ENCODE results near the gene FAM199X. TPM values are rescaled to one million over a fixed set of nuclear protein-coding genes. Genes with fewer than 3 reads are reported as not detected.

FAM199X gene
- total and polyA plus RNA-seq, 2 donors: 10.9 to 34.7 TPM

DNA sequence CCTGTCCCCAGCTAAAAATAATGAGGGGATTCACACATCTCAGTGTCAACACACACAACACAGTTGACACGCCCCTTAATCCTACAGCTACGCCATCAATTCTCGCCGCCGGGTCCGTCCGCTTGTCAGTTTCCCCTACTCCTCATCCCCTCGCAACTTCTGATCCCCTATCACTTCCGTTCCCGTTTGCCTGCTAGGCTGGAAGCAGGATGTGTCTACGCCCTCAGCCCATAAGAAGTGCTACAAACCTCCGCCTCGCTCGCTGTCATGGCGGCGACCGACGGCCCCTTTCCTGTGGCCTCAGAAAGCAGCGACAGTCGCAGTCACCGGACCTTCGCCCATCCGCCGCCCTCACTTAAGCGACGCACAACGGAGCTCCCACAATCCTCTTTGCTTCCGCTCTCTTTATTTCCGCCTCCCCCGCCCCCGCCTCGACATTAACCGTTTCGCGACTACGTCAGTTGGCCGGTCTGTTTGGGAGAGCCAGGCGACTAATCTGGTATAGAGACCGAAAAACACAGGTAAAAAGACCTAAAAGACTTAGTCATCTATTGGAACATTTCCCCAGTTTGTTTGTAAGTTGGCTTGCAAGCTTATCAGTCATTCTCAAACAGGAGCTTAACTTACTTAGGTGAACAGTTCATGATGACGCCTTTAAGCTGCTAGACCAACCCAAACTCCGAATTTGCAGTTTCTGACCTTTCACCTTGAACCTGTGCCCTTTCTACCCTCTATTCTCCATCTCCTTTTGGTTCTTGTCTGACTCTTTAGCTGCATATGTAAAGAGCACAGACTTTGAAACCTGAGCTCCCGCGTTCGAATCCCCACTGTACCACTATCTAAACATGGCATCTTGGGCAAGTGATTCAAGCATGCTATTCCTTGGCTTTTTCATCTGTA lies 9.4 kb upstream of the FAM199X start, which contains the start of gene SLC25A53:
SLC25A53 (minus strand) TSS at position 380 of the 900 bp plus-strand sequence. CDS start 51,752 bp downstream, outside the sequence.
- DNase-seq (ENCODE audit: extremely low spot score): peak; percentile 66
- peak within 1 kb of the TSS; percentile 56 for H3K4me3 ChIP-seq (ENCODE audit: low read depth, low read length)
- H3K36me3 ChIP-seq (ENCODE audit: insufficient read depth): no peaks in the 10 kb centered on the region
- peak within 1 kb of the TSS; percentile 96 for H3K27ac ChIP-seq (ENCODE audit: low read depth)
- under 1% methylated on average over 44 of the region's 44 CpGs for WGBS
- no peaks in the 10 kb centered on the region for H3K4me1 ChIP-seq (ENCODE audit: insufficient read depth)

DNA sequence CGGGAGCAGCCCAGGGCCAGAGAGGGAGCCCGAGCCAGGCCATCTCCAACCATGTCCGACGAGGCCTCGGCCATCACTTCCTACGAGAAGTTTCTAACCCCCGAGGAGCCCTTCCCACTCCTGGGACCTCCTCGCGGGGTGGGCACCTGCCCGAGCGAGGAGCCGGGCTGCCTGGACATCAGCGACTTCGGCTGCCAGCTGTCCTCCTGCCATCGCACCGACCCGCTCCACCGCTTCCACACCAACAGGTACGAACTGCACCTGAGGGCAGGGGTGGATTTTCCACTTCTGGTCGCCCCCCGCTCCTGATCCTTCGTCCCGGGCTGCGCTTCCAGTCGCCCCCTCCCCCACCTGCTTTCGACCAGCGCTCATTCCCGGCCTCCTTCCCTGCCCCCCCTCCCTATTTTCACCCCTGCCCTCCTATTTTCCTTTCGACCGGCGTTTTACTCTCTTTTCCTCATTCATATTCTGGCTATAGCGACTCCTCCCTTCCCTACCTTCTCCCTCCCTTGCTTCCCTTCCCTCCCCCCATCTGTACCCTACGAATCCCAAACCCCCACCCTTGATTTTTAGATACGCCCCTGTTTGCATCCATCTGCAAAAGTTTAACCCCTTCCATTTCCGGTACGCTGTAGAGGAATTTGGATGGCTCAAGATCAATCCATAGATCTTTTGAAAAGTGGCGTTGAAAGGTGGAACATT lies 633 bp downstream of the FAM199X start:
- peak overlapping the region; percentile 71 for H3K27ac ChIP-seq (ENCODE audit: low read depth)
- no peaks in the 10 kb centered on the region for H3K4me1 ChIP-seq (ENCODE audit: insufficient read depth)
- H3K36me3 ChIP-seq (ENCODE audit: insufficient read depth): no peaks in the 10 kb centered on the region
- H3K4me3 ChIP-seq (ENCODE audit: low read depth, low read length): peak overlapping the region; percentile 88
- under 1% methylated on average over 37 of the region's 37 CpGs for WGBS
- DNase-seq (ENCODE audit: extremely low spot score): no peak

DNA sequence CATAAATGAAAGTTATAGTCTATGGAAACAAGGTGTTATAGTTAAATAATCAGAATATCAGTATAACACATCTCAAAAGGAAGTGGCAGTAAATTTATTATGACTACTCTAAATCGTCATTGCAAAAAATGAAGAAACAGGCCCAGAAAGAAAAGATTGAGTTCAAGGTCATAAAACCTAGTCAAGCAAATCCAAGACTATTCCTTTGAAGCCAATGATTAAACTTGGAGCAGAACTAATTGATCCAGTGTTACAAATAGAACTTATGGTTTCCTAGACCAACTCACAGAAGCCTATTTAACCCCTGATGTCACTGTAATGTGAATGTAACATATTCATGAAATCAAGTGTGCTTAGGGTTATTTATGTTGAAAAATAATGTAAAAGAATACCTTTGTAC lies 1.9 kb downstream of the FAM199X start:
- Histone ChIP-seq H3K36me3 (ENCODE audit: insufficient read depth) (no peaks in the 10 kb centered on the region), H3K4me3 (ENCODE audit: low read depth, low read length) (no peak overlapping the region), H3K4me1 (ENCODE audit: insufficient read depth) (no peaks in the 10 kb centered on the region), H3K27ac (ENCODE audit: low read depth) (no peak overlapping the region)
- WGBS: 26% methylated on average over 1 of the region's 1 CpG
- DNase-seq (ENCODE audit: extremely low spot score): no peak

DNA sequence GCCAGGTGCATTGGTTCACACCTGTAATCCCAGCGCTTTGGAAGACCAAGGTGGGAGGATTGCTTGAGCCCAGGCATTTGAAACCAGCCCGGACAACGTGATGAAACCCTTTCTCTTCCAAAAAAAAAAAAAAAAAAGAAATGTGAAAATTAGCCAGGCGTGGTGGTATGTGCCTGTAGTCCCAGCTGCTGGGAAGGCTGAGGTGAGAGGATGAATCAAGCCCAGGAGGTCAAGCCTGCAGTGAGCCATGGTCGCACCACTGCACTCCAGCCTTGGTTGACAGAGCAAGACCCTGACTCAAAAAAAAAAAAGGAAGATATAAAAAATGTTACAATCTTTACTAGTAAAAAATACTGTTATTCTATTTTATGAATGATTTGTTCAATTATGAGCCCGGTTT lies 5.9 kb downstream of the FAM199X start:
- Histone ChIP-seq H3K36me3 (ENCODE audit: insufficient read depth) (no peaks in the 10 kb centered on the region), H3K4me1 (ENCODE audit: insufficient read depth) (no peaks in the 10 kb centered on the region), H3K27ac (ENCODE audit: low read depth) (no peak overlapping the region), H3K4me3 (ENCODE audit: low read depth, low read length) (no peak overlapping the region)
- DNase-seq (ENCODE audit: extremely low spot score): no peak
- WGBS: 84% methylated on average over 6 of the region's 6 CpGs

DNA sequence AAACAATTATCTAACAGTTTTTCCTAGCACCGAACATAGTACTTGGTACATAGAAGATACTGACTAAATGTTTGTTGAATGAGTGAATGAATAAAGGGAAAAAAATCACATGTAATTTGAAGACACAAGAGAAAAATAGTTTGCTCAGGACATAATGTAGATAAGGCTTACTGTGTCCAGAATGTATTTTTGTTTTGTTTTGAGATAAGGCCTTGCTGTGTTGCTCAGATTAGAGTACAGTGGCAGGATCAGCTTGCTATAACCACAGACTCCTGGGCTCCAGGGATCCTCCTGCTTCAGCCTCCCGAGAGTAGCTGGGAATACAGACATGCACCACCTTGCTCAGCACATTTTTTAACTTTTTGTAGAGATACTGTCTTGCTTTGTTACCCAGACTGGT lies 6.5 kb downstream of the FAM199X start:
- 94% methylated on average over 2 of the region's 2 CpGs for WGBS
- no peaks in the 10 kb centered on the region for H3K36me3 ChIP-seq (ENCODE audit: insufficient read depth)
- no peak overlapping the region for H3K27ac ChIP-seq (ENCODE audit: low read depth)
- no peak overlapping the region for H3K4me3 ChIP-seq (ENCODE audit: low read depth, low read length)
- H3K4me1 ChIP-seq (ENCODE audit: insufficient read depth): no peaks in the 10 kb centered on the region
- DNase-seq (ENCODE audit: extremely low spot score): no peak

DNA sequence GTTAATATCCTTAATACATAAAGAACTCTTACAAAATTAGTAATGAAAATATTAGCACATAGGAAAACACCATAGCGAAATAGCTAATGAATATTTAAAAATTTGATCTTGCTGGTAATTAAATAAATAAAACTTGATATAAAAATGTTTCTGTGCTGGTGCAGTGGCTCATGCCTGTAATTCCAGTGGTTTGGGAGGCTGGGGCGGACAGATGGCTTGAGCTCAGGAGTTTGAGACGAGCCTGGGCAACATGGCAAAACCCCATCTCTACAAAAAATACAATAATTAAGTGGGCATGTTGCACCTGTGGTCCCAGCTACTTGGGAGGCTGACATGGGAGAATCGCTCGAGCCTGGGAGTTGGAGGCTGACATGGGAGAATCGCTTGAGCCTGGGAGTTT lies 7.6 kb downstream of the FAM199X start:
- no peak overlapping the region for H3K4me3 ChIP-seq (ENCODE audit: low read depth, low read length)
- no peaks in the 10 kb centered on the region for H3K36me3 ChIP-seq (ENCODE audit: insufficient read depth)
- H3K4me1 ChIP-seq (ENCODE audit: insufficient read depth): no peaks in the 10 kb centered on the region
- no peak for DNase-seq (ENCODE audit: extremely low spot score)
- H3K27ac ChIP-seq (ENCODE audit: low read depth): no peak overlapping the region
- 97% methylated on average over 6 of the region's 6 CpGs for WGBS

DNA sequence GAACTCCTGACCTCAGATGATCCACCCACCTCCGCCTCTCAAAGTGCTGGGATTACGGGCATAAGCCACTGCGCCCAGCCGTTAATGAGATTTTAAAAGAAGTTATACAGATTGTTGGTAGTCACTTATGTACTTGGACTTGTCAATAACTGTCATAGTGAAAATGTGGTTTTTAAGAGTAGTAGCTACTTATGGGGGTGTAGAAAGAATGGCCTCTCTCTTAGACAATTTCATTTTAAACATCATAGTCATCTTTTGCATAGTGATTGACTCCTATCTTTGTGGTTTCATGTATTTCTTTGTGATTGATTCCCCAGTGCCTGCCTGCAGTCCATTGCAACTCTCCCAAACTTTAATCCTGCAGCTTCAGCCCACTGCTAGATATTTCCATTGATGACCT lies 17.4 kb downstream of the FAM199X start:
- 97% methylated on average over 4 of the region's 4 CpGs for WGBS
- H3K27ac ChIP-seq (ENCODE audit: low read depth): no peak overlapping the region
- H3K4me1 ChIP-seq (ENCODE audit: insufficient read depth): no peaks in the 10 kb centered on the region
- H3K4me3 ChIP-seq (ENCODE audit: low read depth, low read length): no peak overlapping the region
- no peaks in the 10 kb centered on the region for H3K36me3 ChIP-seq (ENCODE audit: insufficient read depth)
- DNase-seq (ENCODE audit: extremely low spot score): no peak

DNA sequence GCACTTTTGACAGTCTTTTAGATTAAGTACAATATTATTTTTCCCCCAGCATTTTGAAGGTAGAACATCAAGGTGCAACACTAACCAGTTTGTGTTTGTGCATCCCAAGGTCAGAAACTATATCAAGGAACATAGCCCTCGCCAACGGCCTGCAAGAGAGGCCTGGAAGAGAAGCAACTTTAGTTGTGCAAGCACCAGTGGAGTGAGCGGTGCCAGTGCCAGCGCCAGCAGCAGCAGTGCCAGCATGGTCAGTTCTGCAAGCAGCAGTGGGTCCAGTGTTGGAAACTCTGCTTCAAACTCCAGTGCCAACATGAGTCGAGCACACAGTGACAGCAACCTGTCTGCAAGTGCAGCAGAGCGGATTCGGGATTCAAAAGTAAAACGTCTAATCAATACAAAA lies 21.7 kb downstream of the FAM199X start:
- no peaks in the 10 kb centered on the region for H3K4me1 ChIP-seq (ENCODE audit: insufficient read depth)
- no peak for DNase-seq (ENCODE audit: extremely low spot score)
- no peaks in the 10 kb centered on the region for H3K36me3 ChIP-seq (ENCODE audit: insufficient read depth)
- WGBS: 95% methylated on average over 8 of the region's 8 CpGs
- no peak overlapping the region for H3K27ac ChIP-seq (ENCODE audit: low read depth)
- H3K4me3 ChIP-seq (ENCODE audit: low read depth, low read length): no peak overlapping the region

DNA sequence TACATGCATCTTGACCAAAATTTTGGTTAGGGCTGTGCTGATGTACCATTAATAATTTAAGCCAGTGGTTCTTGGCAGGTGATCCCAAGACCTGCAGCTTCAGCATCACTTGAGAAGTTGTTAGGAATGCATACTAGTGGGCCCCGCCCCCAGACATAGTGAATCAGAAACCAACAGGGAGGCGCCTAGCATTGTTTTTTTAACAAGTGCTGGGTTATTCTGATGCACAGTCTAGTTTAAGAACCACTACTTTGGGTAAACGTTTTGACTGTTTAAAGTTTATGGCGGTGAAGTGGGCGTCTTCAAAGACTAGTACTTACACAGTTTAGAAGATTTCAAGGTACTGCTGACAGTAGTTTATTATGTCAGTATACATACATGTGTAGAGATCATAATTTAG lies 23.6 kb downstream of the FAM199X start:
- WGBS: 85% methylated on average over 5 of the region's 5 CpGs
- no peak for DNase-seq (ENCODE audit: extremely low spot score)
- Histone ChIP-seq H3K4me3 (ENCODE audit: low read depth, low read length) (no peak overlapping the region), H3K27ac (ENCODE audit: low read depth) (no peak overlapping the region), H3K4me1 (ENCODE audit: insufficient read depth) (no peaks in the 10 kb centered on the region), H3K36me3 (ENCODE audit: insufficient read depth) (no peaks in the 10 kb centered on the region)

DNA sequence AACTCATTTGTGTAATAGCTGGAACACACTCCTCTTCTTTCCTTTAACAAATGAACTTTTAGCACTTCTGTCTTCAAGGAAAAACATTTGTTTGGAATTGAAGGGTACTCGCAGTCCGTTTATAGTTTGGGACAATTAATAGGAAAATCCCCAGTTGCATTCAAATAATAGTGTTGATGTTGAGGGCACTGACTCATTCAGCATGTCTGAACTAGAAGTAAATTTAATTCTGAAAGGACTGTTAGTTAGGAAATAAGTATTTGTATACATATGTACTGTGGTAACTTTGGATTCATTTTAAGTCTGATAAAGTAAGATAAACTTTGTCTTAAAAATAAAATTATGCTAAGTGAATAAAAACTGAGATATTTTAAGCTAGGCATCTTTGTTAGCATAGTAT lies 27.2 kb downstream of the FAM199X start:
- WGBS: 81% methylated on average over 2 of the region's 2 CpGs
- no peak for DNase-seq (ENCODE audit: extremely low spot score)
- H3K4me1 ChIP-seq (ENCODE audit: insufficient read depth): no peaks in the 10 kb centered on the region
- H3K36me3 ChIP-seq (ENCODE audit: insufficient read depth): peaks cover 4% of the 10 kb centered on the region
- no peak overlapping the region for H3K27ac ChIP-seq (ENCODE audit: low read depth)
- no peak overlapping the region for H3K4me3 ChIP-seq (ENCODE audit: low read depth, low read length)

DNA sequence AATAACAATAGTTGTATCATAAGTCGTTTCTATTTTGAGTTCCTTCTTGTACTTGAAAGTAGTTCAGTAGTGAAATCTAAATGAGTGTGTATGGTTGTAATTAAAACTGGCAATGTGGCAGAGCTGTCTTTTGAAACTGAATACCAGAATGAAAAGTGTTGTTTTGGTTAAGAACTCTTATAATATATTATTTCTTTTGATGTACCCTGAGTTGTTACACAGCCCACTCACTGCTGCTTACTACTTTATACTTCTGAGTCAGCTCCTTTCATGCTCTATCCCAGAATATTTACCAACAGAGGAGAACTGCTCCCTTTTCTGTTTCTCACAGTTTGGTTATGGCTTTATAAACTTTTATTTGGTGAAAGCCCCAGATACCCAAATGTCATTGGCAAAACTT lies 28.8 kb downstream of the FAM199X start:
- Histone ChIP-seq H3K4me1 (ENCODE audit: insufficient read depth) (no peaks in the 10 kb centered on the region), H3K36me3 (ENCODE audit: insufficient read depth) (peaks cover 4% of the 10 kb centered on the region), H3K4me3 (ENCODE audit: low read depth, low read length) (no peak overlapping the region), H3K27ac (ENCODE audit: low read depth) (no peak overlapping the region)
- DNase-seq (ENCODE audit: extremely low spot score): no peak
- WGBS: 45% methylated on average over 1 of the region's 1 CpG

DNA sequence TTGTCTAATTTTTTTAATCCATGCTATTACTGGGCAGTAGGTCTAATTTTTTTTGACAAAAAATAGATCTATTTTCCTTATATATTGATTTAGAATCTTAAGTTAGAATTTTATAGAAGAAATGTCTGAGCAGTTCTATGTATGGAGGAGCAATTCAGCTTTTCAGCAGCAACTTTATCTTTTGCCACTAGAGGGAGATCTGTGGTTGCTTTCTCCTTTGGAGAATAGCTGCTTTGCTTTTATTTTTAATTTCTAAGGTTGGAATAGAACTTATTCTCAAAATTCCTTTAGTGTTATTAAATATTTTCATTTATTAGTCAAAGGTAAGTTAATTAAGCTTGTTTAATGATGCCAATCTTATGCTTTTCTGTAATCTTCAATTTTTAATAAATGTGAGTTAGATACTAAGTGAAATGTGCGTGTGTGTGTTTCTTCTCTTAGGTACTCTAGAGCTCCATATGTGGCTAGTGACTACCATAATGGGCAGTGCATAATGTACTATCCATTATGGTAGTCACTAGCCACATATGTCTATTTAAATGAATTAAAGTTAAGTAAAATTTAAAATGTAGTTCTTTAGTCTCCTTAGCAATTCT lies 29.3 kb downstream of the FAM199X start:
- H3K4me3 ChIP-seq (ENCODE audit: low read depth, low read length): no peak overlapping the region
- no peak for DNase-seq (ENCODE audit: extremely low spot score)
- no peak overlapping the region for H3K27ac ChIP-seq (ENCODE audit: low read depth)
- WGBS: 98% methylated on average over 1 of the region's 1 CpG
- H3K4me1 ChIP-seq (ENCODE audit: insufficient read depth): no peaks in the 10 kb centered on the region
- H3K36me3 ChIP-seq (ENCODE audit: insufficient read depth): peaks cover 4% of the 10 kb centered on the region

DNA sequence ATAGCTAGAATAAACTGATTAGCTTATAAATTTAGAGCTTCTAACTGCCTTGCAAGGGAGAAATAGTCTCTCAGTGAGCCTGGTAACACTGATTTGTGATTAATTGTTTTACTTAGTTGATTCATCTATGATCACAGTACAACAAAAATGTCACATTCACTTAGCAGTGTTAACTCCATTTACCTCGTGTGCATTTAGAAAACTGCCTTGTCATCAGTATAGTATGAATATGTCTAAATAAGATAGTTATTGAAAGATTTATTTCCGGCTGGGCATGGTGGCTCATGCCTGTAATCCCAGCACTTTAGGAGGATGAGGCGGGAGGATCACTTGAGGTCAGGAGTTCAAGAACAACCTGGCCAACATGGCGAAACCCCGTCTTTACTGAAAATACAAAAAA lies 39.3 kb downstream of the FAM199X start:
- WGBS: 81% methylated on average over 5 of the region's 5 CpGs
- Histone ChIP-seq H3K27ac (ENCODE audit: low read depth) (no peak overlapping the region), H3K4me1 (ENCODE audit: insufficient read depth) (no peaks in the 10 kb centered on the region), H3K36me3 (ENCODE audit: insufficient read depth) (no peaks in the 10 kb centered on the region), H3K4me3 (ENCODE audit: low read depth, low read length) (no peak overlapping the region)
- no peak for DNase-seq (ENCODE audit: extremely low spot score)

DNA sequence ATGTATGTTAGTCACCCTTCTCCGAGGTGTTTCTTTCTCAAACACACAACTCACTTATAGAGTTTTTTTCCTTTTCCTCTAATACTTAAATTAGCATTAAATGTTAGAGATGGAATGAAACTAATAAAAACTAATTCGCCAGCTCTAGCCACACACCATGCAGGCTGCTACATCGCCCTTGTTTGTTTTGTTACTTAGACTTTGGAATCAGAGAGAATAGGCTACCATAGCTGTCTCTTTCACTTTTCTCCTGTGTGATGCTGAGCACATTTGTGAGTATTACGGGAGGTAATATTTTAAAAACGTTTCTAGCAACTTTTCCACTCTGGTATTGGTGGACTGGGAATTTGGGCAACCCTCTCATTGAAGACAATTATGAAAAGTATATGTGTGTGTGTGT lies 44.9 kb downstream of the FAM199X start:
- H3K27ac ChIP-seq (ENCODE audit: low read depth): no peak overlapping the region
- H3K4me1 ChIP-seq (ENCODE audit: insufficient read depth): no peaks in the 10 kb centered on the region
- no peak overlapping the region for H3K4me3 ChIP-seq (ENCODE audit: low read depth, low read length)
- DNase-seq (ENCODE audit: extremely low spot score): no peak
- WGBS: 80% methylated on average over 5 of the region's 5 CpGs
- H3K36me3 ChIP-seq (ENCODE audit: insufficient read depth): no peaks in the 10 kb centered on the region
